HepG2 (cell line): ENCODE data around the gene SLC25A44. TPM values are rescaled to one million over a fixed set of nuclear protein-coding genes. Genes with fewer than 3 reads are reported as not detected.
A peak's percentile ranks its signal among the peaks of the same experiment; 100 is the strongest.

ENCODE experiments used
- ARID4A ChIP-seq: sonication (generic); formaldehyde crosslinking; IDR thresholded peaks from 2 replicates; pipeline ENCODE4 v1.5.0; 2020; ENCODE audit warnings: mild to moderate bottlenecking, missing genetic modification reagents, borderline replicate concordance
- GRHL1 ChIP-seq: sonication (generic); formaldehyde crosslinking; conservative IDR thresholded peaks from 2 replicates; pipeline ENCODE4 v1.8.0; 2022; ENCODE audit warnings: missing genetic modification reagents
- GZF1 ChIP-seq: sonication (generic); formaldehyde crosslinking; IDR thresholded peaks from 2 replicates; pipeline ENCODE4 v1.5.1; 2020; ENCODE audit warnings: mild to moderate bottlenecking, missing genetic modification reagents
- KDM3A ChIP-seq: IDR thresholded peaks from 2 replicates; pipeline ENCODE4 v1.6.1; 2018; ENCODE audit warnings: low read depth, missing compliant biosample characterization
- KDM5A ChIP-seq: fragments of 200-600 bp; sonication (generic); IDR thresholded peaks from 2 replicates; pipeline ENCODE4 v1.7.0; 2018; ENCODE audit warnings: antibody characterized with exemption, mild to moderate bottlenecking, low read length, borderline replicate concordance
- MED1 ChIP-seq: sonication (generic); formaldehyde crosslinking; IDR thresholded peaks from 2 replicates; pipeline ENCODE4 v1.4.0; 2020; ENCODE audit warnings: missing genetic modification reagents
- RNF219 ChIP-seq: sonication (generic); formaldehyde crosslinking; IDR thresholded peaks from 2 replicates; pipeline ENCODE4 v1.5.0; 2020; ENCODE audit warnings: mild to moderate bottlenecking, missing genetic modification reagents
- SNAI1 ChIP-seq: sonication (generic); formaldehyde crosslinking; IDR thresholded peaks from 2 replicates; pipeline ENCODE4 v1.5.0; 2020; ENCODE audit warnings: mild to moderate bottlenecking, missing genetic modification reagents, borderline replicate concordance
- TFDP2 ChIP-seq: sonication (generic); formaldehyde crosslinking; IDR thresholded peaks from 2 replicates; pipeline ENCODE4 v1.4.0; 2020; ENCODE audit warnings: missing genetic modification reagents
- ZBED4 ChIP-seq: sonication (generic); formaldehyde crosslinking; IDR thresholded peaks from 2 replicates; pipeline ENCODE4 v1.4.0; 2020; ENCODE audit warnings: missing genetic modification reagents, borderline replicate concordance
- ZNF10 ChIP-seq: sonication (generic); formaldehyde crosslinking; IDR thresholded peaks from 2 replicates; pipeline ENCODE4 v1.4.0; 2020; ENCODE audit warnings: mild to moderate bottlenecking, low read depth, missing genetic modification reagents, borderline replicate concordance
- ZNF253 ChIP-seq: sonication (generic); formaldehyde crosslinking; IDR thresholded peaks from 2 replicates; pipeline ENCODE4 v1.8.0; 2022; ENCODE audit warnings: mild to moderate bottlenecking, missing genetic modification reagents, borderline replicate concordance
- ZNF557 ChIP-seq: sonication (generic); formaldehyde crosslinking; IDR thresholded peaks from 2 replicates; pipeline ENCODE4 v1.4.0; 2020; ENCODE audit warnings: missing genetic modification reagents
- polyA plus RNA-seq, 8 experiments: library from polyadenylated mRNA; depleted of rRNA in 3 of 8; stranded (reverse) in 7 of 8; unstranded in 1 of 8; fragments of >200 nt; fragmentation: Illumina TruSeq in 4 of 8; extraction: Trizol in 4 of 8; gene quantifications; 2 replicates each; pipeline versions ENCODE4 v1.2.1 to v1.2.3, GENCODE V29; 2011 to 2016; ENCODE audit warnings: low read depth in 4 of 8, missing spikeins in 1 of 8, mixed read lengths in 1 of 8; ENCODE audit not compliant: insufficient read depth in 1 of 8
- total RNA-seq, 5 experiments: library from RNA; depleted of rRNA; stranded (reverse); fragments of >200 nt; fragmentation: Illumina TruSeq; extraction: Trizol; gene quantifications; 2 replicates each; pipeline ENCODE4 v1.2.3, GENCODE V29; 2016; ENCODE audit warnings: low read depth in 1 of 5

SLC25A44 gene
- total and polyA plus RNA-seq, 2 of the 13 experiments (the other 11 are each of a cell fraction or from before 2014, with no cell fraction given) = 10.7 to 13.4 TPM

GRCh38 chr1:156212833-156213643 is 19.1 kb downstream of the SLC25A44 start, which contains the start of gene PMF1 (continued):
- no peak for TF ChIP-seq GRHL1 (CRISPR knock-in tag)
- peak; percentile 55; the same call in 1 of the 2 replicates for TF ChIP-seq ZBED4 (CRISPR knock-in tag)
- TF ChIP-seq ZNF10 (CRISPR knock-in tag) = no peak
- TF ChIP-seq SNAI1 = no peak
- TF ChIP-seq ARID4A = peak; percentile 81
- TF ChIP-seq KDM3A (CRISPR knock-in tag) = no peak; the same call in 1 of the 2 replicates
- TF ChIP-seq TFDP2 (CRISPR knock-in tag) = peak; percentile 87
- TF ChIP-seq ZNF253 (CRISPR knock-in tag) = 0 out of 2 replicates have a peak, but pooled peaks have one; percentile 72
- no peak for TF ChIP-seq ZNF557 (CRISPR knock-in tag)
- TF ChIP-seq GZF1 = no peak
- TF ChIP-seq MED1 = peak; percentile 70
- peak; percentile 75; the same call in 1 of the 2 replicates for TF ChIP-seq KDM5A
- no peak for TF ChIP-seq RNF219
